ENCODE results near the gene TBL1X. TPM values are rescaled to one million over a fixed set of nuclear protein-coding genes. Genes with fewer than 3 reads are reported as not detected.

TBL1X gene
- total RNA-seq, 6 experiments from 2014 or later = 34.4 to 53.2 (median 44.9) TPM

DNA sequence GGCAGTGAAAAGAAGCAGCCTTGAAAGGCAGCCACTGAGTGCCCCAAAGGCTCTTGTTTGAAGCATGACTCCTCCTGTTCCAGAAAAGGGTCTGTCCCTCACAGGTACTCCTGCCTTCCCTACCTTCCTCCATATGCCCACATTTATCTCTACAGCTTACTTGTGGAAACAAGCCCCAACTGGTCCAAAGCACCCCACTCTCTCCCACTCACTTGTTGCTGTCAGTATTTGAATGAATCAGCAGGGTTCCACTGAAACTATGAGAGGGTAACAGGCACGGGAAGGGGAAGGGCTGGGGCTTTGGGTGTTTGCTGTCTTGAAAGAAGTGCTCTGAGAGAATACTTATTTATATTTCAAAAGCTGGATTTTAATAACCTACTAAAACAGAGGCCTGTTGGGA is 265.9 kb downstream of the TBL1X start:
- no peak overlapping the region for H3K27ac Mint-ChIP-seq
- H3K4me3 Mint-ChIP-seq = no peak overlapping the region
- DNase-seq = no peak
- TF ChIP-seq, protein P1, sequence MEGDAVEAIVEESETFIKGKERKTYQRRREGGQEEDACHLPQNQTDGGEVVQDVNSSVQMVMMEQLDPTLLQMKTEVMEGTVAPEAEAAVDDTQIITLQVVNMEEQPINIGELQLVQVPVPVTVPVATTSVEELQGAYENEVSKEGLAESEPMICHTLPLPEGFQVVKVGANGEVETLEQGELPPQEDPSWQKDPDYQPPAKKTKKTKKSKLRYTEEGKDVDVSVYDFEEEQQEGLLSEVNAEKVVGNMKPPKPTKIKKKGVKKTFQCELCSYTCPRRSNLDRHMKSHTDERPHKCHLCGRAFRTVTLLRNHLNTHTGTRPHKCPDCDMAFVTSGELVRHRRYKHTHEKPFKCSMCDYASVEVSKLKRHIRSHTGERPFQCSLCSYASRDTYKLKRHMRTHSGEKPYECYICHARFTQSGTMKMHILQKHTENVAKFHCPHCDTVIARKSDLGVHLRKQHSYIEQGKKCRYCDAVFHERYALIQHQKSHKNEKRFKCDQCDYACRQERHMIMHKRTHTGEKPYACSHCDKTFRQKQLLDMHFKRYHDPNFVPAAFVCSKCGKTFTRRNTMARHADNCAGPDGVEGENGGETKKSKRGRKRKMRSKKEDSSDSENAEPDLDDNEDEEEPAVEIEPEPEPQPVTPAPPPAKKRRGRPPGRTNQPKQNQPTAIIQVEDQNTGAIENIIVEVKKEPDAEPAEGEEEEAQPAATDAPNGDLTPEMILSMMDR (IDR thresholded peaks at IDR 0.05) = no peak
- peaks cover 15% of the 10 kb centered on the region for H3K9me3 Mint-ChIP-seq
- H3K4me1 Mint-ChIP-seq (ENCODE audit: low read depth) = peaks cover 8% of the 10 kb centered on the region; the same call in 1 of the 2 replicates
- H3K36me3 Mint-ChIP-seq (ENCODE audit: low read depth) = no peaks in the 10 kb centered on the region; the same call in 1 of the 2 replicates
- peaks cover 4% of the 10 kb centered on the region; the same call in 1 of the 2 replicates for H3K27me3 Mint-ChIP-seq (ENCODE audit: insufficient read depth)

DNA sequence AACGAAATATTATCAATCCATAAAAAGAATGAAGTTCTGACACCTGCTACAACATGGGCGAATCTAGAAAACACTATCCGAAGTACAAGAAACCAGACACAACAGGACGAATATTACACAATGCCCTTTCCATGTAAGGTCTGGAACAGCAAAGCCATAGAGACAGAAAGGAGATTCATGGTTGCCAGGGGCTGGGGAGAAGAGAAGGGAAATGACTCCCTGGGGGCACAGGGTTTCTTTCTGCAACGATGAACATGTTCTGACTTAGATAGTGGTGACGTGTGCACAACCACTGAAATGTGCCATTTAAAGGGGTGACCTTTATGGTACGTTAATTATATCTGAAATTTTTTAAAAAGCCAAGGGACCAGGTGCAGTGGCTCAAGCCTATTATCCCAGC is 272.5 kb downstream of the TBL1X start:
- H3K27ac Mint-ChIP-seq = no peak overlapping the region
- DNase-seq = no peak
- H3K4me1 Mint-ChIP-seq (ENCODE audit: low read depth) = no peaks in the 10 kb centered on the region
- no peak overlapping the region for H3K4me3 Mint-ChIP-seq
- H3K27me3 Mint-ChIP-seq (ENCODE audit: insufficient read depth) = peaks cover 4% of the 10 kb centered on the region; the same call in 1 of the 2 replicates
- peaks cover 6% of the 10 kb centered on the region; the same call in 1 of the 2 replicates for H3K9me3 Mint-ChIP-seq
- TF ChIP-seq, protein P1 (IDR thresholded peaks at IDR 0.05) = no peak
- H3K36me3 Mint-ChIP-seq (ENCODE audit: low read depth) = no peaks in the 10 kb centered on the region

DNA sequence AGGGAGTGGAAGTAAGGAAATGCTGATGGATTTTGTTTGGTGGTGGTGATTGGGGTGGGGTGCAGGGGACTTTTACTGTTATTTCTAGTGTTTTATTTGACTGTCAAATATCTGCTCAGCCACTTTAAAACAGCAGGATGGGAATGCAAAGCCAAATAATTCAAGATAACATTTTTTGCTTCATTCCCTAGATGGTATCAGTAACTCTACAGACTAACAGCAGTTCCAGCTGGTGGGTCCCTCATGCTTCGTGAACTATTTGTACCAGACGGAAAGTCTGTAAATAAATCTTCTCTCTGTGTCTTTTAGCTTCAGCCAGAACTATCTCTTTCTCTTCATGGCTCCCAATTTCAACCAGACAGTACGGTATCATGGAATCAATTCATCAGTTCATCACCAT is 273.3 kb downstream of the TBL1X start:
- Mint-ChIP-seq H3K4me1 (ENCODE audit: low read depth) (no peaks in the 10 kb centered on the region), H3K9me3 (peaks cover 6% of the 10 kb centered on the region; the same call in 1 of the 2 replicates), H3K27ac (no peak overlapping the region), H3K36me3 (ENCODE audit: low read depth) (no peaks in the 10 kb centered on the region), H3K27me3 (ENCODE audit: insufficient read depth) (peaks cover 4% of the 10 kb centered on the region; the same call in 1 of the 2 replicates), H3K4me3 (no peak overlapping the region)
- TF ChIP-seq, protein P1 (IDR thresholded peaks at IDR 0.05) = no peak
- DNase-seq = no peak

GRCh38 chrX:9739130-9739529 is 274.3 kb downstream of the TBL1X start:
- DNase-seq = no peak
- H3K36me3 Mint-ChIP-seq (ENCODE audit: low read depth) = no peaks in the 10 kb centered on the region
- H3K4me3 Mint-ChIP-seq = no peak overlapping the region
- H3K9me3 Mint-ChIP-seq = peaks cover 6% of the 10 kb centered on the region; the same call in 1 of the 2 replicates
- H3K27ac Mint-ChIP-seq = no peak overlapping the region
- H3K4me1 Mint-ChIP-seq (ENCODE audit: low read depth) = no peaks in the 10 kb centered on the region
- TF ChIP-seq, protein P1 (IDR thresholded peaks at IDR 0.05) = no peak
- H3K27me3 Mint-ChIP-seq (ENCODE audit: insufficient read depth) = peaks cover 4% of the 10 kb centered on the region; the same call in 1 of the 2 replicates

DNA sequence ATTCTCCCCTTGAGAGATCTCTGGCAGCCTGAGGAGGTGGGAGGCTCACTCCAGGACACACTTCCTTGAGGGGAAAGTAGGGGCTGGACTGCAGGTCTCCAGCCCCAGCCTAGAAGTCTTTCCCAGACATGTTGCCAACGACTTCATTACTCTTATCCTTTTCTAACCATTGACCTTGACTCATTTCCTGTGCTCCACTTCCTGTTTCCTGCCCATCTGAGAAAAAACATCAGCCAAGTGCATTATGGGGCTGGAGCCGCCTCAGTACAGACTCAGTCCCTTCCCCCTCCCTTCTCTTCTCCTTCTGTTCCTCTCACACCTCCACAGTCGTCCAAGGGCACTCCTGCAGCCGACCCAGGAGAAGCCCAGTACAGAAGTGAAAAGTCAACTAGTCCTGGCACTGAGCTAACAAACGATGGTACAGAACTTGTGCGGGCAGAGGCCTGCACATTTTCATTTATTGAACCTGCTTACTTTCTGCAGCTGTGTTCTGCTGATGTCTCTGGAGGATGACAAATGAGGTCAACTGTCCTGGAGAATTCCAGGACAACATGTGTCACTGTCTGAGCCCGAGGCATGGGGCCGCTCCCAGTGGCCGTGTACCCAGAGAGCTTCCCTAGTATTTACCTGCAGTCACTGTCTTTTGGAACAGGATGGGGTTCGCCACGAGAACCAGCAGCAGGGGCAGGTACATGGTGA is 280.7 kb downstream of the TBL1X start:
- H3K27ac Mint-ChIP-seq = peak overlapping the region; percentile 91

More for the DNA sequence above, 280.7 kb downstream of the TBL1X start:
- H3K9me3 Mint-ChIP-seq = no peaks in the 10 kb centered on the region
- no peak for DNase-seq
- no peak overlapping the region for H3K4me3 Mint-ChIP-seq
- H3K27me3 Mint-ChIP-seq (ENCODE audit: insufficient read depth) = peaks cover 6% of the 10 kb centered on the region; the same call in 1 of the 2 replicates
- peaks cover 19% of the 10 kb centered on the region for H3K4me1 Mint-ChIP-seq (ENCODE audit: low read depth)
- TF ChIP-seq, protein P1 (IDR thresholded peaks at IDR 0.05) = no peak
- H3K36me3 Mint-ChIP-seq (ENCODE audit: low read depth) = no peaks in the 10 kb centered on the region; the same call in 1 of the 2 replicates
